Mesenchymal stem cell (in vitro differentiated cells and primary cell): ENCODE measurements around the gene SLC16A5.
A peak's percentile ranks its signal among the peaks of the same experiment; 100 is the strongest.

Experiments used
- DNase-seq: peaks from one replicate; pipeline ENCODE4 v3.0.0-alpha.2; 2013
- H2AFZ ChIP-seq: one replicate; pipeline ENCODE4 v1.6.1; 2013; ENCODE audit warnings: low read depth, mild to moderate bottlenecking, control low read depth, inconsistent platforms, low read length, moderate library complexity
- H2AK5ac ChIP-seq: 2 replicates; pipeline ENCODE4 v1.6.1; 2013; ENCODE audit warnings: low read length, moderate library complexity, mild to moderate bottlenecking, inconsistent platforms; ENCODE audit not compliant: severe bottlenecking
- H2BK120ac ChIP-seq: one replicate; pipeline ENCODE4 v1.6.1; 2013; ENCODE audit warnings: low read depth, mild to moderate bottlenecking, inconsistent platforms, low read length, moderate library complexity
- H2BK12ac ChIP-seq, 2 experiments: one replicate each; pipeline ENCODE4 v1.6.1; 2013; ENCODE audit warnings: inconsistent platforms in 2 of 2, low read length in 2 of 2, mild to moderate bottlenecking in 2 of 2, moderate library complexity in 2 of 2, control low read depth in 1 of 2
- H2BK15ac ChIP-seq: one replicate; pipeline ENCODE4 v1.6.1; 2013; ENCODE audit warnings: mild to moderate bottlenecking, low read depth, inconsistent platforms; ENCODE audit not compliant: poor library complexity, severe bottlenecking
- H2BK5ac ChIP-seq: 2 replicates; pipeline ENCODE4 v1.6.1; 2013; ENCODE audit warnings: low read depth, mild to moderate bottlenecking, low read length, control low read depth, inconsistent platforms; ENCODE audit not compliant: poor library complexity, severe bottlenecking
- H3K14ac ChIP-seq, 2 experiments: one replicate each; pipeline ENCODE4 v1.6.1; 2013; ENCODE audit warnings: inconsistent platforms in 2 of 2, low read length in 2 of 2, control low read depth in 1 of 2, mild to moderate bottlenecking in 1 of 2, moderate library complexity in 1 of 2
- H3K18ac ChIP-seq, 2 experiments: one replicate each; pipeline ENCODE4 v1.6.1; 2013; ENCODE audit warnings: inconsistent platforms in 2 of 2, low read length in 2 of 2, control low read depth in 1 of 2, low read depth in 1 of 2, mild to moderate bottlenecking in 1 of 2
- H3K23ac ChIP-seq, 2 experiments: one replicate each; pipeline ENCODE4 v1.6.1; 2013; ENCODE audit warnings: inconsistent platforms in 2 of 2, low read length in 2 of 2, mild to moderate bottlenecking in 2 of 2, moderate library complexity in 2 of 2, control low read depth in 1 of 2
- H3K27ac ChIP-seq: 2 replicates; pipeline ENCODE4 v1.5.1; 2013; ENCODE audit warnings: mild to moderate bottlenecking, moderate library complexity, low read length, control low read depth, inconsistent platforms; ENCODE audit not compliant: poor library complexity, severe bottlenecking
- H3K27me3 ChIP-seq, 2 experiments: 2 replicates each; pipeline versions ENCODE4 v1.6.1 to v1.7.0; 2013; ENCODE audit warnings: low read length in 2 of 2, mild to moderate bottlenecking in 2 of 2, moderate library complexity in 2 of 2, control low read depth in 1 of 2, inconsistent platforms in 1 of 2; ENCODE audit not compliant: control insufficient read depth in 1 of 2, insufficient read depth in 1 of 2
- H3K36me3 ChIP-seq, 2 experiments: 2 replicates each; pipeline versions ENCODE4 v1.6.1 to v1.7.0; 2013; ENCODE audit warnings: low read length in 2 of 2, control low read depth in 1 of 2, inconsistent platforms in 1 of 2, low read depth in 1 of 2, mild to moderate bottlenecking in 1 of 2; ENCODE audit not compliant: insufficient read depth in 2 of 2, control insufficient read depth in 1 of 2
- H3K4ac ChIP-seq, 2 experiments: one replicate each; pipeline ENCODE4 v1.6.1; 2013; ENCODE audit warnings: inconsistent platforms in 2 of 2, low read length in 2 of 2, mild to moderate bottlenecking in 2 of 2, moderate library complexity in 2 of 2, control low read depth in 1 of 2, low read depth in 1 of 2
- H3K4me1 ChIP-seq: 2 replicates; pipeline ENCODE4 v1.6.1; 2013; ENCODE audit warnings: low read depth, low read length, control low read depth; ENCODE audit not compliant: control insufficient read depth, insufficient read depth
- H3K4me2 ChIP-seq: 2 replicates; pipeline ENCODE4 v1.6.1; 2013; ENCODE audit warnings: low read length, mild to moderate bottlenecking, inconsistent platforms; ENCODE audit not compliant: poor library complexity, severe bottlenecking
- H3K4me3 ChIP-seq, 2 experiments: 2 replicates each; pipeline versions ENCODE4 v1.5.1 to v1.7.0; 2013; ENCODE audit warnings: low read length in 2 of 2, mild to moderate bottlenecking in 2 of 2, control low read depth in 1 of 2, low read depth in 1 of 2; ENCODE audit not compliant: insufficient read depth in 1 of 2
- H3K79me1 ChIP-seq: replicated peaks from 2 replicates; pipeline ENCODE4 v1.6.1; 2013; ENCODE audit warnings: mild to moderate bottlenecking, control low read depth, low read length, inconsistent platforms; ENCODE audit not compliant: poor library complexity, severe bottlenecking
- H3K9ac ChIP-seq: 2 replicates; pipeline ENCODE4 v1.7.0; 2013; ENCODE audit warnings: mild to moderate bottlenecking, low read length, moderate library complexity
- H3K9me3 ChIP-seq: 2 replicates; pipeline ENCODE4 v1.7.0; 2013; ENCODE audit warnings: mild to moderate bottlenecking, low read length; ENCODE audit not compliant: control insufficient read depth
- H4K8ac ChIP-seq: one replicate; pipeline ENCODE4 v1.6.1; 2013; ENCODE audit warnings: inconsistent platforms, mild to moderate bottlenecking, low read length, moderate library complexity
- H4K91ac ChIP-seq: one replicate; pipeline ENCODE4 v1.6.1; 2013; ENCODE audit warnings: mild to moderate bottlenecking, low read length, inconsistent platforms
- WGBS: methylation state at CpG from one replicate; pipeline ENCODE4 v1.1.7; 2013; ENCODE audit warnings: mixed read lengths; 5-methylcytosine and 5-hydroxymethylcytosine counted together

SLC16A5 gene

GRCh38 chr17:75061618-75062017 is 26.1 kb upstream of the SLC16A5 start:
- Histone ChIP-seq H3K27me3 (no peaks in the 10 kb centered on the region), H2AK5ac (no peak overlapping the region), H4K8ac (no peak overlapping the region), H3K4me2 (no peak overlapping the region), H2BK5ac (no peak overlapping the region), H3K4me1 (peaks cover 4% of the 10 kb centered on the region), H3K4me3 (no peak overlapping the region), H4K91ac (no peak overlapping the region), H3K27ac (no peak overlapping the region), H2BK120ac (no peak overlapping the region), H3K9me3 (no peaks in the 10 kb centered on the region), H2AFZ (no peak overlapping the region), H3K36me3 (peaks cover 59 to 64% of the 10 kb centered on the region in 2 experiments), H3K18ac (no peak overlapping the region), H2BK12ac (peak overlapping the region in 1 of 2 experiments; percentile 8), H3K14ac (no peak overlapping the region), H2BK15ac (no peak overlapping the region), H3K4ac (no peak overlapping the region), H3K9ac (no peak overlapping the region), H3K23ac (no peak overlapping the region), H3K79me1 (peaks cover 11% of the 10 kb centered on the region)
- 97% methylated on average over 8 of the region's 8 CpGs for WGBS
- no peak for DNase-seq

GRCh38 chr17:75063201-75063600 is 24.6 kb upstream of the SLC16A5 start:
- Histone ChIP-seq H3K4me2 (no peak overlapping the region), H3K79me1 (peaks cover 11% of the 10 kb centered on the region), H3K9me3 (no peaks in the 10 kb centered on the region), H2AFZ (no peak overlapping the region), H3K9ac (no peak overlapping the region), H3K27ac (no peak overlapping the region), H4K8ac (no peak overlapping the region), H3K36me3 (peaks cover 52 to 56% of the 10 kb centered on the region in 2 experiments), H2BK12ac (no peak overlapping the region), H2BK120ac (no peak overlapping the region), H2AK5ac (no peak overlapping the region), H3K4me3 (no peak overlapping the region), H2BK15ac (no peak overlapping the region), H3K18ac (no peak overlapping the region), H3K23ac (no peak overlapping the region), H3K4me1 (peaks cover 9% of the 10 kb centered on the region), H3K4ac (no peak overlapping the region), H3K27me3 (no peaks in the 10 kb centered on the region), H2BK5ac (no peak overlapping the region), H3K14ac (no peak overlapping the region), H4K91ac (no peak overlapping the region)
- no peak for DNase-seq
- 97% methylated on average over 13 of the region's 13 CpGs for WGBS

GRCh38 chr17:75063626-75064025 is 24.1 kb upstream of the SLC16A5 start:
- no peak overlapping the region for H3K27ac ChIP-seq
- no peaks in the 10 kb centered on the region for H3K9me3 ChIP-seq
- H2BK5ac ChIP-seq, result no peak overlapping the region
- H3K4me1 ChIP-seq, result peaks cover 9% of the 10 kb centered on the region
- H3K14ac ChIP-seq, result no peak overlapping the region
- no peak overlapping the region for H2AK5ac ChIP-seq
- no peak overlapping the region for H4K91ac ChIP-seq
- no peaks in the 10 kb centered on the region for H3K27me3 ChIP-seq
- H3K9ac ChIP-seq, result no peak overlapping the region
- H3K23ac ChIP-seq, result no peak overlapping the region
- H2BK120ac ChIP-seq, result no peak overlapping the region
- H3K36me3 ChIP-seq, result peaks cover 52 to 56% of the 10 kb centered on the region in 2 experiments
- H3K4ac ChIP-seq, result no peak overlapping the region
- WGBS, result 100% methylated on average over 3 of the region's 3 CpGs
- peaks cover 11% of the 10 kb centered on the region for H3K79me1 ChIP-seq
- no peak overlapping the region for H4K8ac ChIP-seq
- no peak overlapping the region for H3K18ac ChIP-seq
- no peak overlapping the region for H3K4me3 ChIP-seq
- no peak overlapping the region for H3K4me2 ChIP-seq
- DNase-seq, result no peak
- no peak overlapping the region for H2AFZ ChIP-seq
- no peak overlapping the region for H2BK15ac ChIP-seq
- H2BK12ac ChIP-seq, result no peak overlapping the region

- Histone ChIP-seq H3K14ac (no peak overlapping the region), H3K4me3 (no peak overlapping the region), H3K36me3 (peaks cover 52 to 56% of the 10 kb centered on the region in 2 experiments), H2AFZ (no peak overlapping the region), H2BK15ac (no peak overlapping the region), H3K9ac (no peak overlapping the region), H3K4me2 (no peak overlapping the region), H3K4me1 (peaks cover 9% of the 10 kb centered on the region), H3K23ac (no peak overlapping the region), H3K27me3 (no peaks in the 10 kb centered on the region), H4K91ac (no peak overlapping the region), H2BK5ac (no peak overlapping the region), H2BK12ac (no peak overlapping the region), H3K27ac (no peak overlapping the region), H4K8ac (no peak overlapping the region), H3K4ac (no peak overlapping the region), H2BK120ac (no peak overlapping the region), H3K79me1 (peaks cover 11% of the 10 kb centered on the region), H3K18ac (no peak overlapping the region), H2AK5ac (no peak overlapping the region), H3K9me3 (no peaks in the 10 kb centered on the region)
- DNase-seq, result no peak
- WGBS, result 97% methylated on average over 11 of the region's 11 CpGs
These were observed 23.7 kb upstream of the SLC16A5 start for GRCh38 chr17:75064040-75064439.
